ENCODE data around the gene RECK.

RECK gene

GRCh38 chr9:36018891-36019720 lies 17.6 kb upstream of the RECK start:
- in situ Hi-C loops (cut with HindIII; ENCODE audit: low pct_ligation_motif_present, low pct_unique_long_range_greater_than_20kb, low sequenced_read_pairs): no loop called here
- no peak for DNase-seq

GRCh38 chr9:36021968-36022367 lies 14.7 kb upstream of the RECK start:
- DNase-seq: no peak
- in situ Hi-C loops (cut with HindIII; ENCODE audit: low pct_ligation_motif_present, low pct_unique_long_range_greater_than_20kb, low sequenced_read_pairs): no loop called here

- in situ Hi-C loops (cut with HindIII; ENCODE audit: low pct_ligation_motif_present, low pct_unique_long_range_greater_than_20kb, low sequenced_read_pairs): no loop called here
These were observed 13.3 kb upstream of the RECK start for GRCh38 chr9:36023260-36024048.

GRCh38 chr9:36025746-36026145 lies 11.0 kb upstream of the RECK start:
- DNase-seq: no peak
- in situ Hi-C loops (cut with HindIII; ENCODE audit: low pct_ligation_motif_present, low pct_unique_long_range_greater_than_20kb, low sequenced_read_pairs): no loop called here

More at GRCh38 chr9:36023260-36024048, 13.3 kb upstream of the RECK start:
- peak; percentile 65 for DNase-seq

- in situ Hi-C loops (cut with HindIII; ENCODE audit: low pct_ligation_motif_present, low pct_unique_long_range_greater_than_20kb, low sequenced_read_pairs): no loop called here
- no peak for DNase-seq
These were observed 7.5 kb upstream of the RECK start for GRCh38 chr9:36029202-36029601.

GRCh38 chr9:36029765-36030528 lies 6.8 kb upstream of the RECK start:
- in situ Hi-C loops (cut with HindIII; ENCODE audit: low pct_ligation_motif_present, low pct_unique_long_range_greater_than_20kb, low sequenced_read_pairs): no loop called here
- DNase-seq: no peak

- in situ Hi-C loops (cut with HindIII; ENCODE audit: low pct_ligation_motif_present, low pct_unique_long_range_greater_than_20kb, low sequenced_read_pairs): no loop called here
- no peak for DNase-seq
These were observed 5.8 kb upstream of the RECK start for GRCh38 chr9:36030871-36031270.

GRCh38 chr9:36031774-36032555 lies 4.7 kb upstream of the RECK start:
- in situ Hi-C loops (cut with HindIII; ENCODE audit: low pct_ligation_motif_present, low pct_unique_long_range_greater_than_20kb, low sequenced_read_pairs): no loop called here
- no peak for DNase-seq

GRCh38 chr9:36033788-36034187 lies 2.9 kb upstream of the RECK start:
- no peak for DNase-seq
- in situ Hi-C loops (cut with HindIII; ENCODE audit: low pct_ligation_motif_present, low pct_unique_long_range_greater_than_20kb, low sequenced_read_pairs): no loop called here

- in situ Hi-C loops (cut with HindIII; ENCODE audit: low pct_ligation_motif_present, low pct_unique_long_range_greater_than_20kb, low sequenced_read_pairs): no loop called here
- DNase-seq: no peak
These were observed 2.5 kb upstream of the RECK start for GRCh38 chr9:36034234-36034633.

GRCh38 chr9:36035006-36035405 lies 1.7 kb upstream of the RECK start:
- no peak for DNase-seq
- in situ Hi-C loops (cut with HindIII; ENCODE audit: low pct_ligation_motif_present, low pct_unique_long_range_greater_than_20kb, low sequenced_read_pairs): no loop called here

GRCh38 chr9:36036253-36036779 lies 397 bp upstream of the RECK start:
- no peak for DNase-seq
- in situ Hi-C loops (cut with HindIII; ENCODE audit: low pct_ligation_motif_present, low pct_unique_long_range_greater_than_20kb, low sequenced_read_pairs): no loop called here

GRCh38 chr9:36037549-36038122 lies 923 bp downstream of the RECK start:
- in situ Hi-C loops (cut with HindIII; ENCODE audit: low pct_ligation_motif_present, low pct_unique_long_range_greater_than_20kb, low sequenced_read_pairs): no loop called here
- DNase-seq: peak; percentile 52

GRCh38 chr9:36039121-36039520 lies 2.4 kb downstream of the RECK start:
- DNase-seq: no peak
- in situ Hi-C loops (cut with HindIII; ENCODE audit: low pct_ligation_motif_present, low pct_unique_long_range_greater_than_20kb, low sequenced_read_pairs): no loop called here

GRCh38 chr9:36039696-36040095 lies 3.0 kb downstream of the RECK start:
- DNase-seq: no peak
- in situ Hi-C loops (cut with HindIII; ENCODE audit: low pct_ligation_motif_present, low pct_unique_long_range_greater_than_20kb, low sequenced_read_pairs): no loop called here

- in situ Hi-C loops (cut with HindIII; ENCODE audit: low pct_ligation_motif_present, low pct_unique_long_range_greater_than_20kb, low sequenced_read_pairs): no loop called here
- DNase-seq: no peak
These were observed 3.7 kb downstream of the RECK start for GRCh38 chr9:36040271-36040925.

- DNase-seq: no peak
- in situ Hi-C loops (cut with HindIII; ENCODE audit: low pct_ligation_motif_present, low pct_unique_long_range_greater_than_20kb, low sequenced_read_pairs): no loop called here
These were observed 4.8 kb downstream of the RECK start for GRCh38 chr9:36041506-36041905.

All from ACHN (cell line).